Thyroid gland (tissue), 4 donors: ENCODE data around the gene NT5E. TPM values are rescaled to one million over a fixed set of nuclear protein-coding genes. Genes with fewer than 3 reads are reported as not detected.
"Not testable (repeated sequence)": the region's sequence is repeated elsewhere in the genome, so short reads cannot be mapped to it uniquely, and the experiment has no call there.

Experiments
- DNase-seq, 2 donors: peaks; one replicate each; pipeline ENCODE4 v3.0.0-alpha.2; 2019
- H3K27ac ChIP-seq, 3 donors: fragments of 200-600 bp; sonication (generic); 1 replicate in 2 of 3; 2 replicates in 1 of 3; pipeline ENCODE4 v1.5.1; 2016 to 2019; ENCODE audit warnings: mild to moderate bottlenecking in 1 of 3, moderate library complexity in 1 of 3
- H3K27me3 ChIP-seq: fragments of 200-600 bp; sonication (generic); one replicate; pipeline ENCODE4 v1.5.1; 2019
- H3K36me3 ChIP-seq, 2 donors: fragments of 200-600 bp; sonication (generic); one replicate each; pipeline ENCODE4 v1.5.1; 2016 to 2019
- H3K4me1 ChIP-seq, 2 donors: fragments of 200-600 bp; sonication (generic); one replicate each; pipeline ENCODE4 v1.5.1; 2017 to 2019
- H3K4me3 ChIP-seq, 3 donors: fragments of 200-600 bp; sonication (generic); replicated peaks in 1 of 3; 1 replicate in 2 of 3; 2 replicates in 1 of 3; pipeline ENCODE4 v1.5.1; 2016; ENCODE audit warnings: mild to moderate bottlenecking in 1 of 3
- H3K9me3 ChIP-seq: fragments of 200-600 bp; sonication (generic); one replicate; pipeline ENCODE4 v1.5.1; 2017
- POLR2A ChIP-seq, 2 donors: fragments of 450-650 bp; IDR thresholded peaks; one replicate each; pipeline ENCODE4 v1.6.1; 2017; ENCODE audit warnings: antibody characterized with exemption in 2 of 2, mild to moderate bottlenecking in 2 of 2, moderate library complexity in 1 of 2
- WGBS, 2 donors: methylation state at CpG; one replicate each; pipeline ENCODE4 v1.1.5; 2017; 5-methylcytosine and 5-hydroxymethylcytosine counted together
- intact Hi-C: fragments of 100-400 bp; cut with DNase I; formaldehyde crosslinking; loops from one replicate; pipeline ENCODE4 v1.15.1; 2023
- total RNA-seq, 4 donors: library from RNA; depleted of rRNA; stranded (reverse); fragments of >200 nt; gene quantifications; one replicate each; pipeline ENCODE4 v1.2.3, GENCODE V29; 2016
- TF ChIP-seq, protein P1 (sequence below), 6 experiments: fragments of 200-600 bp in 3 of 6; fragments of 450-650 bp in 3 of 6; sonication (generic) in 3 of 6; IDR thresholded peaks; one replicate each; pipeline ENCODE4 v1.5.1; 2016 to 2019; ENCODE audit warnings: antibody characterized with exemption in 6 of 6, mild to moderate bottlenecking in 2 of 6, inconsistent platforms in 1 of 6, moderate library complexity in 1 of 6

Gene NT5E
- total RNA-seq, 4 donors from 2014 or later = 89.6 to 174 (median 122) TPM

DNA sequence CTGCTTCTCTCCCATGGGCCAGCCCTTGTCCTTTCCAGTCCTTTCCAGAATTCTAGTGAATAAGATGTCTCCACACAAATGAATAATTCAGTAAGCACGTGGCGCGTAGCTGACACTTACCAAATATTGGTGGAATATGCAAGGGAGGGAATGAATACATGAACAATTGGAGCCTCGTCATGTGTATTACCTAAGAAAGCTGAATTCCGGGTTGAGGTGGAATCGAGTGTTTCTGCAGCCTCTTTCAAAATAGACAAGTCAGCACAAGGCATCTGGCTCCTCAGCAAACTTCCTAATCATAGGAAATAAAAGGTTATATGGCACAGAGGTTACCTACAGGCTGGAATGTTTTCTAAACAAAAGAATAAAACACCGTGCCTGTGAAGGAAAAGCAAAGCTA, 47.0 kb upstream of the NT5E start:
- no peak for DNase-seq
- Histone ChIP-seq H3K4me3 (no peak overlapping the region), H3K27ac (no peak overlapping the region), H3K36me3 (no peaks in the 10 kb centered on the region), H3K4me1 (peaks cover 45 to 55% of the 10 kb centered on the region in 2 donors), H3K27me3 (no peaks in the 10 kb centered on the region), H3K9me3 (no peaks in the 10 kb centered on the region)
- 79% methylated on average over 7 of the region's 7 CpGs for WGBS, 2 donors
- TF ChIP-seq, protein P1, sequence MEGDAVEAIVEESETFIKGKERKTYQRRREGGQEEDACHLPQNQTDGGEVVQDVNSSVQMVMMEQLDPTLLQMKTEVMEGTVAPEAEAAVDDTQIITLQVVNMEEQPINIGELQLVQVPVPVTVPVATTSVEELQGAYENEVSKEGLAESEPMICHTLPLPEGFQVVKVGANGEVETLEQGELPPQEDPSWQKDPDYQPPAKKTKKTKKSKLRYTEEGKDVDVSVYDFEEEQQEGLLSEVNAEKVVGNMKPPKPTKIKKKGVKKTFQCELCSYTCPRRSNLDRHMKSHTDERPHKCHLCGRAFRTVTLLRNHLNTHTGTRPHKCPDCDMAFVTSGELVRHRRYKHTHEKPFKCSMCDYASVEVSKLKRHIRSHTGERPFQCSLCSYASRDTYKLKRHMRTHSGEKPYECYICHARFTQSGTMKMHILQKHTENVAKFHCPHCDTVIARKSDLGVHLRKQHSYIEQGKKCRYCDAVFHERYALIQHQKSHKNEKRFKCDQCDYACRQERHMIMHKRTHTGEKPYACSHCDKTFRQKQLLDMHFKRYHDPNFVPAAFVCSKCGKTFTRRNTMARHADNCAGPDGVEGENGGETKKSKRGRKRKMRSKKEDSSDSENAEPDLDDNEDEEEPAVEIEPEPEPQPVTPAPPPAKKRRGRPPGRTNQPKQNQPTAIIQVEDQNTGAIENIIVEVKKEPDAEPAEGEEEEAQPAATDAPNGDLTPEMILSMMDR (IDR thresholded peaks at IDR 0.05) = no peak
- TF ChIP-seq POLR2A (IDR thresholded peaks at IDR 0.05) = no peak
- intact Hi-C loops = no loop called here

DNA sequence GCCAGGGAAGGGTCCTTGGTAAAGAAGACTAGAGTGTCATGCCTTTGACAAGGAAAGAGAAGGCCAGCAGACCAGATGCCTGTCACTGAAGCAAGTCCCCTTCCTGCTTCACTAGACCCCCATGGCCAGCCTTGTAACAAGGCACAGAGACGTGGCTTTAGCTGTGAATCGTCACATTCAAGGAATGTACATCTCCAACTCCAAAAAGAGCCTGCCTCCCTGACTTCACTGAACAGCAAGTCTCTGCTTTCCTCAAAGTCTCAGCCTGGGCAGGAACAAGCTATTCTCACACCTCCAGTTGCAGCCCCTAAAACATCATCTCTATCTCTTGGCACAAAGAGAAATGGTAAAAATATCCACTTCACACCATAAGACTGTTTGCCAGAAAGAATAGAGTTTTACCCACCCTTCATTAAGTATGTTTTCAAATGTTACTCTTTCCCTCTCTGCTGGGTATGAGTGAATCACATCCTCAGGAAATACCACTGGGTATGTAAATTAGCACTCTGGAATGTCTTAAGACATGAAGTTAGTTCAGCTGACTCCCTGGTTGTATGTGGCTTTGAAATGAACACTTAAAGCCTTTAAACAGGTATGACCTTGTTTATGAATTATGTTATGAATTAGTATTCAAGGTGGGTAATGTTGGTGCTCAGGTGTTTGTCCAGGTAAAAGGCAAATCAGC, 46.4 kb upstream of the NT5E start:
- DNase-seq = no peak
- peaks cover 45 to 55% of the 10 kb centered on the region in 2 donors for H3K4me1 ChIP-seq
- 85 to 88% methylated on average over 2 of the region's 2 CpGs for WGBS, 2 donors
- no peaks in the 10 kb centered on the region for H3K36me3 ChIP-seq
- no peaks in the 10 kb centered on the region for H3K9me3 ChIP-seq
- no peaks in the 10 kb centered on the region for H3K27me3 ChIP-seq
- H3K27ac ChIP-seq = peak overlapping the region in 1 of 3 donors; percentile 11
- H3K4me3 ChIP-seq = no peak overlapping the region
- no peak for TF ChIP-seq POLR2A (IDR thresholded peaks at IDR 0.05)
- TF ChIP-seq, protein P1 (IDR thresholded peaks at IDR 0.05) = no peak
- intact Hi-C loops = no loop called here

DNA sequence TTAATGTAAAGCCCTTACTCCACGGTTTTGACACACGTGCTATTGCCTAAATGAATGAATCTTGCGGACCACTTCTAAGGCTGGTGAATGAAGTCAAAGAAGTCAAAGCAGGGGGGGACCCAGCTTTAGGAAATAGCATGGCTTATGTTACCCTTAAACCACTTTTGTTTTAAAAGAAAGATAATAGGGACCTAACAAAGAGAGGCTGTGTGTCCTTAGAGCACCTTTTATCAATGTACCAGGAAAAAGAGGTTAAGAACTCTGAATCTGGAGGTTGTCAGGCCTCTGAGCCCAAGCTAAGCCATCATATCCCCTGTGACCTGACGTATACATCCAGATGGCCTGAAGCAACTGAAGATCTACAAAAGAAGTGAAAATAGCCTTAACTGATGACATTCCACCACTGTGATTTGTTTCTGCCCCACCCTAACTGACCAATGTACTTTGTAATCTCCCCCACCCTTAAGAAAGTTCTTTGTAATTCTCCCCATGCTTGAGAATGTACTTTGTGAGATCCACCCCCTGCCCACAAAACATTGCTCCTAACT, 45.8 kb upstream of the NT5E start:
- 91 to 94% methylated on average over 4 of the region's 4 CpGs for WGBS, 2 donors
- DNase-seq, H3K36me3 ChIP-seq, H3K27me3 ChIP-seq, H3K4me3 ChIP-seq, intact Hi-C loops, H3K9me3 ChIP-seq: not testable (repeated sequence)
- peak overlapping the region in 2 of 3 donors; percentile 58 to 64 for H3K27ac ChIP-seq
- H3K4me1 ChIP-seq = peaks cover 41 to 55% of the 10 kb centered on the region in 2 donors

DNA sequence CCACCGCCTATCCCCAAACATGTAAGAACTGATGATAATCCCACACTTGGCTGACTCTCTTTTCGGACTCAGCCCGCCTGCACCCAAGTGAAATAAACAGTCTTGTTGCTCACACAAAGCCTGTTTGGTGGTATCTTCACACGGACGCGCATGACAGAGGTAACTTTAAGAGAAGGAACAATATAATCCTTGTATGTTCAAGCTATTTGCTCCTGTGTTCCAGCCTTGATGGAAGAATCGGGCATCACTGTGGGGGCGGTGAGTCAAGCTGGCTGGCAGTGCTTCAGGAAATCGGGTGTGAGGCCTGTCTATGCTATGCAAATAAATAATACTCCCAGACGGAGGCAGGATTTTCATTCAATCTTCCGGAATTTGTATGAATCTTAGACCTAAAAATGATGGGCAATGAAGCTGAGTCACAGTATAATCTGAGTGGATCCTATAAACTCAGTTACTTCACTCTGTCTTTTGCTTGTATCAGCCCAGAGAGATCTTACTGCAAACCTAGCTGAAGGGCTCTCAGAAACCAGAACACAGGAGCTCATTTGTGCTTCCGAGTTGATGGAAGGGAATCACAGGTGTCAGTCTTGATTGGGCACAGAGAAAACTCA, 45.2 kb upstream of the NT5E start:
- TF ChIP-seq, protein P1 (IDR thresholded peaks at IDR 0.05) = no peak
- TF ChIP-seq POLR2A (IDR thresholded peaks at IDR 0.05) = no peak
- Histone ChIP-seq H3K4me3 (no peak overlapping the region), H3K9me3 (no peaks in the 10 kb centered on the region), H3K27me3 (no peaks in the 10 kb centered on the region), H3K27ac (peak overlapping the region; percentile 24 to 64 (median 58)), H3K4me1 (peaks cover 39 to 53% of the 10 kb centered on the region in 2 donors), H3K36me3 (no peaks in the 10 kb centered on the region)
- 70 to 73% methylated on average over 12 of the region's 12 CpGs for WGBS, 2 donors
- intact Hi-C loops = no loop called here
- peak in 1 of 2 donors; percentile 20 for DNase-seq

DNA sequence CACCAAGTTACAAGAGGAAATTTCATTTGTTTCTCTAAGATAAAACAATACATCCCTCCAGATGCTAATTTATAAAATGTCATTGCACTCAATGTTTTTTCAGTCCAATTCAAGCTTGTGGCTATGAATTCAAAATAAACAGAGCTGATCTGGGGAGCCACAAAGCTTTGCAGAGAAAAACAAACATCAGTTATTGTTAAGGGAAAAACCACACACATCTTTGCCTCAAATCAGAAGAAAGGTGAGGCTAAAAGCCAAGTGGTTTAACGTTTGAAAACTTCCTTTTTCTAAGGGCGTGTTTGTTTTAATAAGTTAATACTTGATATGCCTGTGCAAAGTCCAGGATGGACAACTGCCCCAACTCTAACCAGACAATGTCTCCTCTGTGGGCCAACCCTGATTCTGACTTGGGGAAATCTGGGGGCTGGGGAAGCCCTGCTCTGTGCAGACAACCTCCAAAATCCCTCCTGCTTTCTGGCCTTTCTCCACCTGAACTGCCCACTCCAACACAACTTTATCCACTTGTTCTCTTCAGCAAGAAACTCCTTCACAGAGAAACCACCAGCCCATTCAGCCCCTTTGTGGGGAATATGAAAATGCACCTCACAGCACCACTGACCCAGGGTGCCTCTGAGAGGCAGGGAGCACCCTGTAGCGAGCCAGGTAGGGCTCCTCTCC, 44.6 kb upstream of the NT5E start:
- Histone ChIP-seq H3K4me1 (peaks cover 34 to 48% of the 10 kb centered on the region in 2 donors), H3K36me3 (no peaks in the 10 kb centered on the region), H3K27me3 (no peaks in the 10 kb centered on the region), H3K9me3 (no peaks in the 10 kb centered on the region), H3K4me3 (no peak overlapping the region), H3K27ac (peak overlapping the region; percentile 24 to 64 (median 58))
- TF ChIP-seq, protein P1 (IDR thresholded peaks at IDR 0.05) = no peak
- TF ChIP-seq POLR2A (IDR thresholded peaks at IDR 0.05) = no peak
- intact Hi-C loops = no loop called here
- 35 to 36% methylated on average over 3 of the region's 3 CpGs for WGBS, 2 donors
- DNase-seq = peak in 1 of 2 donors; percentile 14
